K562 (cell line): ENCODE data around the gene ZNF488. TPM values are rescaled to one million over a fixed set of nuclear protein-coding genes. Genes with fewer than 3 reads are reported as not detected.

Experiments
- ATAC-seq: fragments of 200-7000 bp; cut with Tn5 transposase; 3 replicates; pipeline ENCODE4 v1.9.1; 2020; ENCODE audit warnings: moderate library complexity
- BruUV-seq: library from RNA; stranded (reverse); fragments of 400-500 nt; replicated peaks from 2 replicates; lab custom pipeline; 2021; lab: Mats Ljungman, UMichigan
- CTCF ChIA-PET: fragments of 300-600 bp; formaldehyde crosslinking; extraction: SDS; loops from one replicate; lab custom pipeline; 2021; ENCODE audit warnings: low intra/inter-chr PET ratio; lab: Yijun Ruan, JAX
- POLR2A ChIA-PET: fragments of 300-600, 350-650 bp; sonication (Branson Sonifier 250); formaldehyde crosslinking; extraction: SDS; loops from one replicate; lab custom pipeline; 2021; ENCODE audit warnings: antibody characterized with exemption, inconsistent platforms; lab: Yijun Ruan, JAX
- DNase-seq, 4 experiments: peaks; one replicate each; pipeline versions ENCODE4 v3.0.0 to v3.0.0-alpha.2; 2011 to 2018; ENCODE audit warnings: low spot score in 3 of 4, mixed read lengths in 3 of 4; ENCODE audit errors: extremely low read depth in 1 of 4
- FAIRE-seq: peaks from 2 replicates; lab custom pipeline; 2011; peaks lifted over from hg19 to GRCh38; lab: Jason Lieb, UNC
- H2AFZ ChIP-seq: 2 replicates; pipeline ENCODE4 v1.6.0; 2011; ENCODE audit warnings: low read depth, low read length, control low read depth, inconsistent platforms
- H3K27ac ChIP-seq: fragments of 200-600 bp; 3 replicates; pipeline ENCODE4 v1.8.0; 2011; ENCODE audit warnings: low read depth, mild to moderate bottlenecking, control low read depth, inconsistent platforms, low read length, moderate library complexity, mixed read lengths; ENCODE audit errors: extremely low read depth
- H3K27me3 ChIP-seq, 2 experiments: fragments of 300-600 bp in 1 of 2; 2 replicates in 1 of 2; 3 replicates in 1 of 2; pipeline versions ENCODE4 v1.6.0 to v1.8.0; 2011; ENCODE audit warnings: inconsistent platforms in 2 of 2, low read length in 2 of 2, mild to moderate bottlenecking in 1 of 2, mixed read lengths in 1 of 2, moderate library complexity in 1 of 2; ENCODE audit not compliant: control insufficient read depth in 2 of 2, insufficient read depth in 2 of 2
- H3K36me3 ChIP-seq: fragments of 300-600 bp; 3 replicates; pipeline ENCODE4 v1.8.0; 2011; ENCODE audit warnings: mild to moderate bottlenecking, low read length, inconsistent platforms; ENCODE audit not compliant: control insufficient read depth, insufficient read depth
- H3K4me1 ChIP-seq, 2 experiments: fragments of 200-600 bp in 1 of 2; replicated peaks in 1 of 2; 2 replicates in 1 of 2; 3 replicates in 1 of 2; pipeline versions ENCODE4 v1.5.1 to v1.8.0; 2011; ENCODE audit warnings: inconsistent platforms in 2 of 2, low read length in 2 of 2, mild to moderate bottlenecking in 1 of 2, mixed read lengths in 1 of 2, moderate library complexity in 1 of 2; ENCODE audit not compliant: control insufficient read depth in 2 of 2, insufficient read depth in 2 of 2
- H3K4me2 ChIP-seq: 2 replicates; pipeline ENCODE4 v1.6.1; 2011; ENCODE audit warnings: low read length, control low read depth, inconsistent platforms, mixed read lengths; ENCODE audit not compliant: insufficient read depth
- H3K4me3 ChIP-seq: fragments of 200-600 bp; sonication (generic), shearing (Covaris generic); 2 replicates; pipeline ENCODE4 v1.5.1; 2016; ENCODE audit warnings: control low read depth, inconsistent platforms
- H3K79me2 ChIP-seq: fragments of 200-600 bp; 3 replicates; pipeline ENCODE4 v1.8.0; 2011; ENCODE audit warnings: low read length, inconsistent platforms; ENCODE audit not compliant: control insufficient read depth, insufficient read depth
- H3K9ac ChIP-seq, 2 experiments: 2 replicates each; pipeline versions ENCODE4 v1.6.0 to v1.6.1; 2011; ENCODE audit warnings: low read depth in 2 of 2, low read length in 2 of 2, control low read depth in 1 of 2, inconsistent platforms in 1 of 2, mild to moderate bottlenecking in 1 of 2, mixed read lengths in 1 of 2; ENCODE audit not compliant: insufficient read depth in 1 of 2
- H3K9me1 ChIP-seq: one replicate; pipeline ENCODE4 v1.6.0; 2011; ENCODE audit warnings: inconsistent platforms, mild to moderate bottlenecking, low read length, moderate library complexity; ENCODE audit not compliant: control insufficient read depth, insufficient read depth
- H3K9me3 ChIP-seq: replicated peaks from 2 replicates; pipeline ENCODE4 v1.5.1; 2011; ENCODE audit warnings: low read depth, low read length, inconsistent platforms; ENCODE audit not compliant: control insufficient read depth, insufficient read depth
- H4K20me1 ChIP-seq: replicated peaks from 2 replicates; pipeline ENCODE4 v1.6.1; 2011; ENCODE audit warnings: low read length, inconsistent platforms, mixed read lengths; ENCODE audit not compliant: control insufficient read depth, insufficient read depth
- ARID1B ChIP-seq: fragments of 450-650 bp; IDR thresholded peaks from 2 replicates; pipeline ENCODE4 v1.6.1; 2016; ENCODE audit warnings: antibody characterized with exemption, mild to moderate bottlenecking, inconsistent platforms
- CXXC5 ChIP-seq: fragments of 250-450 bp; sonication (Bioruptor Pico); IDR thresholded peaks from 2 replicates; pipeline ENCODE4 v1.8.0; 2022; ENCODE audit warnings: inconsistent platforms, mild to moderate bottlenecking, moderate library complexity
- LEF1 ChIP-seq: fragments of 450-650 bp; IDR thresholded peaks from 2 replicates; pipeline ENCODE4 v1.6.1; 2016; ENCODE audit warnings: mild to moderate bottlenecking
- MTA2 ChIP-seq: fragments of 450-650 bp; IDR thresholded peaks from 2 replicates; pipeline ENCODE4 v1.6.1; 2016; ENCODE audit warnings: low read depth
- MYC ChIP-seq, 2 experiments: fragments of 250-450 bp in 1 of 2; sonication (Bioruptor Pico) in 1 of 2; IDR thresholded peaks; 2 replicates each; pipeline versions ENCODE4 v1.5.1 to v1.6.1; 2012 to 2021; ENCODE audit warnings: low read depth in 2 of 2, borderline replicate concordance in 1 of 2, improper control_type of control experiment in 1 of 2, low read length in 1 of 2, mild to moderate bottlenecking in 1 of 2, moderate library complexity in 1 of 2
- NR2C2 ChIP-seq, 2 experiments: fragments of 200-800 bp in 1 of 2; sonication (Bioruptor generic) in 1 of 2; sonication (generic) in 1 of 2; formaldehyde crosslinking in 1 of 2; IDR thresholded peaks; 2 replicates each; pipeline versions ENCODE4 v1.6.1 to v1.8.0; 2016 to 2022; ENCODE audit warnings: mild to moderate bottlenecking in 1 of 2, missing compliant biosample characterization in 1 of 2, missing genetic modification characterization in 1 of 2, missing genetic modification reagents in 1 of 2
- SMARCA4 ChIP-seq: fragments of 450-650 bp; IDR thresholded peaks from 2 replicates; pipeline ENCODE4 v1.6.1; 2016
- SNIP1 ChIP-seq: fragments of 450-650 bp; IDR thresholded peaks from 2 replicates; pipeline ENCODE4 v1.7.1; 2017; ENCODE audit warnings: low read depth, mild to moderate bottlenecking
- TRIM24 ChIP-seq, 2 experiments: fragments of 450-650 bp; IDR thresholded peaks; 2 replicates each; pipeline ENCODE4 v1.6.1; 2016
- ZNF217 ChIP-seq: sonication (generic); formaldehyde crosslinking; IDR thresholded peaks from 2 replicates; pipeline ENCODE4 v1.8.0; 2022; ENCODE audit warnings: mild to moderate bottlenecking, missing genetic modification reagents
- WGBS: fragments of 100-300 bp; shearing (Covaris generic); methylation state at CpG from one replicate; pipeline ENCODE4 v1.1.6; 2016; ENCODE audit warnings: low coverage, mixed read lengths; ENCODE audit not compliant: insufficient coverage; ENCODE audit errors: missing lambda C conversion rate; 5-methylcytosine and 5-hydroxymethylcytosine counted together
- in situ Hi-C: fragments of 300-500 bp; cut with MboI; formaldehyde crosslinking; loops from 4 replicates; pipeline ENCODE4 v1.15.0; 2018; ENCODE audit warnings: inconsistent platforms, mixed read lengths
- intact Hi-C: fragments of 100-400 bp; cut with micrococcal nuclease; formaldehyde crosslinking; loops from 2 replicates; pipeline ENCODE4 v1.14.2; 2022
- polyA plus RNA-seq, 8 experiments: library from polyadenylated mRNA; depleted of rRNA in 4 of 8; stranded (reverse) in 5 of 8; unstranded in 3 of 8; fragments of >200 nt; fragmentation: Nextera tagmentation in 2 of 8; fragmentation: Illumina TruSeq in 1 of 8; extraction: Ambion mirVana in 2 of 8; extraction: Trizol in 1 of 8; gene quantifications; 2 replicates each; pipeline versions ENCODE4 v1.2.1 to v1.2.3, GENCODE V29; 2011 to 2014; ENCODE audit warnings: inconsistent platforms in 1 of 8, missing spikeins in 1 of 8
- total RNA-seq, 7 experiments: library from RNA; depleted of rRNA in 6 of 7; stranded (reverse); fragments of >200 nt in 6 of 7; fragmentation: Illumina TruSeq in 2 of 7; extraction: Trizol in 2 of 7; gene quantifications; 2 replicates each; pipeline versions ENCODE4 v1.2.1 to v1.2.3, GENCODE V29; 2011 to 2021; ENCODE audit warnings: low replicate concordance in 1 of 7
- TF ChIP-seq, protein P1 (sequence below): fragments of 450-650 bp; IDR thresholded peaks from 2 replicates; pipeline ENCODE4 v1.6.1; 2016
- TF ChIP-seq, protein P2 (sequence below): sonication (generic); formaldehyde crosslinking; IDR thresholded peaks from 2 replicates; pipeline ENCODE4 v1.9.0; 2022; ENCODE audit warnings: mild to moderate bottlenecking, missing genetic modification reagents
- TF ChIP-seq, protein P3 (sequence below): fragments of 450-650 bp; formaldehyde crosslinking; IDR thresholded peaks from 2 replicates; pipeline ENCODE4 v1.4.0; 2022; ENCODE audit warnings: mild to moderate bottlenecking, moderate library complexity

ZNF488 gene
- total and polyA plus RNA-seq, 9 of the 15 experiments (the other 6 are each of a cell fraction or from before 2014, with no cell fraction given) = 0.03 to 0.09 (median 0.05) TPM; not detected in 3

DNA sequence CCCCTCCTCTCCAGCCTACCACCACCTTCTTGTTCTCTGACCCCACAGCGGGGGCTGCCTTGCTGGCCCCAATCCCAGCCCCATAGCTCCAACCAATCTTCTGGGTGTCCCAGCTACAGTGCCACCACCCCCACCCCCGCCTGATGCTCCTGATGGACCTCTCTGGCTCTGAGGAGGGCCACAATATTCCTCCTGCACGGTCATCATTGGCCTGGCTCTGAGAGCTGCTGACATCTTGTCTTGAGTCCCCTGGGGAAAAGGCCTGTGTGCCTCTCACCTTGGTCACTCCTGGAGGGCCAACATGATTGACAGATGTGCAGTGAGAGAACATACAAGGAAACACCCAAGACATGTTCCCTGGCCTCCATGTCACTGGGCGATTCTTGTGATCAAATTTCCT is 54.2 kb downstream of the ZNF488 start:
- TF ChIP-seq, protein P1, sequence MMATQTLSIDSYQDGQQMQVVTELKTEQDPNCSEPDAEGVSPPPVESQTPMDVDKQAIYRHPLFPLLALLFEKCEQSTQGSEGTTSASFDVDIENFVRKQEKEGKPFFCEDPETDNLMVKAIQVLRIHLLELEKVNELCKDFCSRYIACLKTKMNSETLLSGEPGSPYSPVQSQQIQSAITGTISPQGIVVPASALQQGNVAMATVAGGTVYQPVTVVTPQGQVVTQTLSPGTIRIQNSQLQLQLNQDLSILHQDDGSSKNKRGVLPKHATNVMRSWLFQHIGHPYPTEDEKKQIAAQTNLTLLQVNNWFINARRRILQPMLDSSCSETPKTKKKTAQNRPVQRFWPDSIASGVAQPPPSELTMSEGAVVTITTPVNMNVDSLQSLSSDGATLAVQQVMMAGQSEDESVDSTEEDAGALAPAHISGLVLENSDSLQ = peak; percentile 58; the same call in 1 of the 2 replicates
- no peak for TF ChIP-seq ZNF217
- no peak overlapping the region for H3K4me2 ChIP-seq
- no peak overlapping the region for H3K9ac ChIP-seq
- in situ Hi-C loops = no loop called here
- H3K4me1 ChIP-seq = peaks cover 24 to 33% of the 10 kb centered on the region in 2 experiments
- H2AFZ ChIP-seq = no peak overlapping the region
- H3K27ac ChIP-seq = no peak overlapping the region
- CTCF ChIA-PET = no interaction called here
- no peaks in the 10 kb centered on the region for H3K36me3 ChIP-seq
- H4K20me1 ChIP-seq = no peaks in the 10 kb centered on the region
- POLR2A ChIA-PET = interaction anchor here (0.5 to 0.7 kb wide), 2 partner anchors 9 to 30 kb away, joined by 3 read pairs; partner anchors contain the start of gene GDF10
- no peaks in the 10 kb centered on the region for H3K27me3 ChIP-seq
- H3K4me3 ChIP-seq = no peak overlapping the region
- intact Hi-C loops = no loop called here
- no peaks in the 10 kb centered on the region for H3K79me2 ChIP-seq
- no peaks in the 10 kb centered on the region for H3K9me1 ChIP-seq
- H3K9me3 ChIP-seq = no peaks in the 10 kb centered on the region
- DNase-seq = no peak
- no TSS peak for BruUV-seq
- 24% methylated on average over 3 of the region's 4 CpGs for WGBS
- no peak for ATAC-seq
- FAIRE-seq = no peak

DNA sequence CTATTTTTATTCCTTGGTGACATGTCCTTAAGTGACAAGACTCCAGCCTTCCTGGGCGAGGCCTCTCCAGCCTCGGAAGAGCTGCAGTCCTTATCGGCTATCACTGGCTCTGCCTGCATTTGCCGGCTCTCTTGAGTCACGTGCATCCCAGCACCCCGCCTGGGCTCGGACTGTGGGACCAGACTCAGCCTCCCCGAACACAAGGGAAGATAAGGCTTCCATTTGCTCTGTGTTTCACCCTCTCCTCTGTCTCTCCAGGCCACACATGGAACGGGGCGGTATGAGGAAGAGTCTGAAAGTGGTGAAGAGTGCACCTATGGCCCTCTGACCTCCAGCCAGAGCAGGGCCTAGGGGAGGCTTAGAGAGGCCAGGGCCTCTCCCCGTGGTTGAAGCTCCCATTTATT is 57.2 kb downstream of the ZNF488 start:
- H3K27ac ChIP-seq = peak overlapping the region; percentile 39; the same call in 2 of the 3 replicates
- no peaks in the 10 kb centered on the region for H3K9me3 ChIP-seq
- ATAC-seq (peak; percentile 90), FAIRE-seq (no peak), DNase-seq (peak; percentile 79 to 90 (median 82))
- H3K36me3 ChIP-seq = no peaks in the 10 kb centered on the region
- WGBS = 3% methylated on average over 11 of the region's 11 CpGs
- peak overlapping the region; percentile 49 for H3K4me2 ChIP-seq
- H3K9ac ChIP-seq = peak overlapping the region in 1 of 2 experiments; percentile 88; a peak in 2 of 4 replicates
- no peaks in the 10 kb centered on the region for H3K9me1 ChIP-seq
- no peaks in the 10 kb centered on the region for H3K27me3 ChIP-seq
- intact Hi-C loops (no loop called here), in situ Hi-C loops (no loop called here)
- ChIA-PET CTCF (no interaction called here), POLR2A (interaction anchor here (0.6 to 1.2 kb wide), 3 partner anchors 10 to 245 kb away, joined by 4 to 5 read pairs (median 4); no protein-coding TSS in a partner anchor)
- no peaks in the 10 kb centered on the region for H4K20me1 ChIP-seq
- no TSS peak for BruUV-seq
- H3K4me3 ChIP-seq = no peak overlapping the region
- H3K79me2 ChIP-seq = no peaks in the 10 kb centered on the region
- peak overlapping the region; percentile 87 for H2AFZ ChIP-seq
- H3K4me1 ChIP-seq = peaks cover 38 to 45% of the 10 kb centered on the region in 2 experiments
- no peak for TF ChIP-seq NR2C2 (CRISPR knock-in tag; IDR thresholded peaks at IDR 0.05)
- peak; percentile 76 for TF ChIP-seq NR2C2 (tag; IDR thresholded peaks at IDR 0.05)
- TF ChIP-seq MYC (IDR thresholded peaks at IDR 0.05; ENCODE audit: low read depth, low read length) = peak; percentile 65
- TF ChIP-seq MYC (CRISPR knock-in tag; IDR thresholded peaks at IDR 0.05; ENCODE audit: borderline replicate concordance, low read depth) = no peak
- 0 out of 2 replicates have a peak, but pooled peaks have one; percentile 25 for TF ChIP-seq MTA2
- peak; percentile 69 for TF ChIP-seq ARID1B
- peak; percentile 73 for TF ChIP-seq SMARCA4
- TF ChIP-seq SNIP1 = peak; percentile 68; the same call in 1 of the 2 replicates
- peak in 1 of 2 experiments; percentile 23; a peak in 1 of 4 replicates for TF ChIP-seq TRIM24 (IDR thresholded peaks at IDR 0.05)
- TF ChIP-seq LEF1 = peak; percentile 75; the same call in 1 of the 2 replicates
- TF ChIP-seq CXXC5 (CRISPR knock-in tag) = peak; percentile 91
- TF ChIP-seq, protein P2, sequence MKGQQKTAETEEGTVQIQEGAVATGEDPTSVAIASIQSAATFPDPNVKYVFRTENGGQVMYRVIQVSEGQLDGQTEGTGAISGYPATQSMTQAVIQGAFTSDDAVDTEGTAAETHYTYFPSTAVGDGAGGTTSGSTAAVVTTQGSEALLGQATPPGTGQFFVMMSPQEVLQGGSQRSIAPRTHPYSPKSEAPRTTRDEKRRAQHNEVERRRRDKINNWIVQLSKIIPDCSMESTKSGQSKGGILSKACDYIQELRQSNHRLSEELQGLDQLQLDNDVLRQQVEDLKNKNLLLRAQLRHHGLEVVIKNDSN (CRISPR knock-in tag) = peak; percentile 60
- TF ChIP-seq, protein P3, sequence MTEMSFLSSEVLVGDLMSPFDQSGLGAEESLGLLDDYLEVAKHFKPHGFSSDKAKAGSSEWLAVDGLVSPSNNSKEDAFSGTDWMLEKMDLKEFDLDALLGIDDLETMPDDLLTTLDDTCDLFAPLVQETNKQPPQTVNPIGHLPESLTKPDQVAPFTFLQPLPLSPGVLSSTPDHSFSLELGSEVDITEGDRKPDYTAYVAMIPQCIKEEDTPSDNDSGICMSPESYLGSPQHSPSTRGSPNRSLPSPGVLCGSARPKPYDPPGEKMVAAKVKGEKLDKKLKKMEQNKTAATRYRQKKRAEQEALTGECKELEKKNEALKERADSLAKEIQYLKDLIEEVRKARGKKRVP (CRISPR knock-in tag) = peak; percentile 26; the same call in 1 of the 2 replicates
